ENCODE measurements around the gene FUOM. TPM values are rescaled to one million over a fixed set of nuclear protein-coding genes. Genes with fewer than 3 reads are reported as not detected.

Gene FUOM
- total RNA-seq, 4 donors from 2014 or later = 5.4 to 15.7 (median 10.8) TPM

DNA sequence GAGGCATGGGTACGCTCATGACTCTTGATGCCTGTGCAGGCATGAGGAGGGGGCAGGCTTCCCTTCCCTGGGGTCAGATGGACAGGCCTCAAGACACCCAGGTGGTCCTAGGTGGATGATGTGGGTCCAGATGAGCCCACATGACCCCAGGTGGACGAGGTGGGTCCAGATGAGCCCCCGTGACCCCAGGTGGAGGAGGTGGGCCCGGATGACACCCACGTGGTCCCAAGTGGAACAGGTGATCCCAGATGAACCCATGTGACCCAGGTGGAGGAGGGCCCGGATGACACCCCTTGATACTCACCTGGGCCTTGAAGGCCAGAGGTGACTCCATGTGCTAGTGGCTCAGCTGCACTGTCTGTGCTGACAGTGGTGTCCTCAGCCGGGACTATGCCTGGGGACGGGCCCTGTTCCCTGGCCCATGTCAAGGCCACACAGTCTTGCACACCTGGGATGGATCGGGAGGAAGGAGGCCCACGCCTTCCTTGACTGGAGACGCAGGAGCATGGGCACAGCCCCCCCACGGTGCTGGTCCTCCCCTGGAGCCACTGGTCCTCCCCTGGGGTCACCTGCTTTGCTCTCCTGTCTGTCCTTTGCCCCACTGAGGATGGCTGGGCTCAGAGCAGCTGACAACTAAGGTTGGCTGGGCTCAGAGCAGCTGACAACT lies 7.4 kb downstream of the FUOM start:
- Histone ChIP-seq H3K9me3 (no peaks in the 10 kb centered on the region), H3K36me3 (peaks cover 0 to 9% of the 10 kb centered on the region in 2 donors), H3K4me1 (no peaks in the 10 kb centered on the region), H3K27me3 (peaks cover 86% of the 10 kb centered on the region), H3K4me3 (no peak overlapping the region), H3K27ac (no peak overlapping the region)
- no peak for ATAC-seq
- WGBS, 2 donors (ENCODE audit: low coverage in 1 of 2) = no CpG with 5 or more reads among the region's 12 CpGs
- TF ChIP-seq EP300 (IDR thresholded peaks at IDR 0.05) = no peak
- TF ChIP-seq CTCF (IDR thresholded peaks at IDR 0.05) = no peak
- no peak for TF ChIP-seq POLR2A (IDR thresholded peaks at IDR 0.05)
- TF ChIP-seq POLR2AphosphoS5 (IDR thresholded peaks at IDR 0.05) = no peak

- H3K4me1 ChIP-seq = no peaks in the 10 kb centered on the region
- peaks cover 86% of the 10 kb centered on the region for H3K27me3 ChIP-seq
- H3K27ac ChIP-seq = no peak overlapping the region
- no peaks in the 10 kb centered on the region for H3K9me3 ChIP-seq
- H3K4me3 ChIP-seq = no peak overlapping the region
- peaks cover 0 to under 1% of the 10 kb centered on the region in 2 donors for H3K36me3 ChIP-seq
- WGBS, 2 donors (ENCODE audit: low coverage in 1 of 2) = no CpG with 5 or more reads among the region's 9 CpGs
- TF ChIP-seq EP300 (IDR thresholded peaks at IDR 0.05) (no peak), POLR2AphosphoS5 (IDR thresholded peaks at IDR 0.05) (no peak)
- ATAC-seq = no peak
These were observed 8.2 kb downstream of the FUOM start for GRCh38 chr10:133349577-133350011.

DNA sequence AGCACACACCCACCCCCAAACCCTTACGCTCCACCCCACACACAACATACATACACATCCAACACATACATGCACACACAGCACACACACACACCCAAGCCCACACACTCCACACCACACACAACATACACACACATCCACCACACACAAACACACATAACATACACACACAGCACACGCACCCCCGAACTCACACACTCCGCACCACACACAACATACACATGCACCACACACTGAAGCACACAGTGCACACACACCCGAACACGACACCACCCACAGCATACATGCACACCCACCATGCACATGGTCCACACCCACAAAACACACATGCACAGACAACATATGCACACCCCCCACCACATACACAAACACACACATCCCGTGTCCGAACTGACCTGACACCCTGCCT lies 8.7 kb downstream of the FUOM start:
- Histone ChIP-seq H3K9me3 (no peaks in the 10 kb centered on the region), H3K4me3 (no peak overlapping the region), H3K4me1 (no peaks in the 10 kb centered on the region), H3K36me3 (no peaks in the 10 kb centered on the region), H3K27ac (no peak overlapping the region), H3K27me3 (peaks cover 86% of the 10 kb centered on the region)
- 81 to 83% methylated on average over 6 to 8 of the region's 8 CpGs for WGBS, 2 donors (ENCODE audit: low coverage in 1 of 2)
- no peak for ATAC-seq
- no peak for TF ChIP-seq POLR2AphosphoS5 (IDR thresholded peaks at IDR 0.05)

- Histone ChIP-seq H3K4me1 (no peaks in the 10 kb centered on the region), H3K27me3 (peaks cover 89% of the 10 kb centered on the region), H3K36me3 (no peaks in the 10 kb centered on the region), H3K4me3 (no peak overlapping the region), H3K27ac (no peak overlapping the region), H3K9me3 (no peaks in the 10 kb centered on the region)
- no peak for ATAC-seq
- TF ChIP-seq POLR2AphosphoS5 (IDR thresholded peaks at IDR 0.05) (no peak), CTCF (IDR thresholded peaks at IDR 0.05) (no peak), EP300 (IDR thresholded peaks at IDR 0.05) (no peak), POLR2A (IDR thresholded peaks at IDR 0.05) (no peak)
- 41 to 80% methylated on average over 1 to 6 of the region's 16 CpGs for WGBS, 2 donors (ENCODE audit: low coverage in 1 of 2)
These were observed 9.9 kb downstream of the FUOM start for GRCh38 chr10:133347710-133348517.

DNA sequence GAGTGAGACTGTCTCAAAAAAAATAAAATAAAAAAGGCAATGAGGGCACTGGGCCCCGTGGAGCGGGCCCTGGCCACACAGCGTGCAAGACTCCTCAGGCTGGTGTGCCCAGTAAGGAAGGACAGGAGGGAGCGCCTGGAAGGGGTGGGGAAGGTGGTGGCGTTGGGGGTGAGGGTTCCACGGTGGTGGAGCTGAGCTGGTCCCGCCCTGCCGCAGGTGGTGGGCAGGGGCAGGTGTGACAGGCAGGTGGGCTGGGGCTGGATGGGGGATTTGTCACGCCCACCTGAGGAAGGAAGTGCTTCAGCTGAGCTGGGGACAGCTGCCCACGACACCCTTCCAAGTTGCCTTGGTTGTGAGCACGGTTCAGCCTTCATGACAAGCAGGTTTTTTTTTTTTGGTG lies 11.4 kb downstream of the FUOM start:
- TF ChIP-seq CTCF (IDR thresholded peaks at IDR 0.05) (no peak), EP300 (IDR thresholded peaks at IDR 0.05) (no peak), POLR2A (IDR thresholded peaks at IDR 0.05) (no peak), POLR2AphosphoS5 (IDR thresholded peaks at IDR 0.05) (no peak)
- Histone ChIP-seq H3K36me3 (no peaks in the 10 kb centered on the region), H3K4me1 (no peaks in the 10 kb centered on the region), H3K4me3 (no peak overlapping the region), H3K27me3 (peaks cover 95% of the 10 kb centered on the region), H3K27ac (no peak overlapping the region), H3K9me3 (no peaks in the 10 kb centered on the region)
- 43 to 47% methylated on average over 2 to 11 of the region's 11 CpGs for WGBS, 2 donors (ENCODE audit: low coverage in 1 of 2)
- no peak for ATAC-seq
